Measurements from ENCODE around the gene EYA2. TPM values are rescaled to one million over a fixed set of nuclear protein-coding genes. Genes with fewer than 3 reads are reported as not detected.

Gene EYA2
- total and polyA plus RNA-seq, 2 of the 4 experiments (the other 2 are of a cell fraction) = 2.3 to 5.4 TPM

GRCh38 chr20:47137231-47137870, 242.7 kb downstream of the EYA2 start:
- peak overlapping the region; percentile 88; the same call in 2 of the 3 replicates for H2BK15ac ChIP-seq (ENCODE audit: low read depth, low read length)
- no TSS peak for BruUV-seq (replicated peaks)
- H2BK5ac ChIP-seq (ENCODE audit: low read depth, low read length, poor library complexity, severe bottlenecking) = peak overlapping the region; percentile 38
- peak overlapping the region; percentile 76 for H4K91ac ChIP-seq (ENCODE audit: insufficient read depth, low read depth, low read length)
- H4K20me1 ChIP-seq (ENCODE audit: insufficient read depth, low read length) = no peaks in the 10 kb centered on the region
- peak overlapping the region; percentile 55 for H2BK20ac ChIP-seq (ENCODE audit: low read depth, low read length)
- ATAC-seq (ENCODE audit: low read depth) (peak; percentile 74), DNase-seq (peak; percentile 40)
- peaks cover 0 to 3% of the 10 kb centered on the region in 2 experiments; a peak in 1 of 4 replicates for H3K79me1 ChIP-seq (ENCODE audit: low read depth in 1 of 2, low read length in 2 of 2)
- H2AK5ac ChIP-seq (ENCODE audit: low read depth, low read length) = peak overlapping the region; percentile 10; the same call in 1 of the 2 replicates
- H2BK120ac ChIP-seq (ENCODE audit: low read depth, low read length) = peak overlapping the region; percentile 87
- peak overlapping the region; percentile 84 for H3K14ac ChIP-seq (replicated peaks; ENCODE audit: low read depth, low read length)
- H3K9me3 ChIP-seq (ENCODE audit: control insufficient read depth, insufficient read depth, low read length) = peaks cover 5% of the 10 kb centered on the region
- no peak overlapping the region for H3K4me3 ChIP-seq (ENCODE audit: insufficient read depth, low read depth, low read length)
- peak overlapping the region; percentile 67 for H3K18ac ChIP-seq (ENCODE audit: low read depth, low read length)
- H3K56ac ChIP-seq (ENCODE audit: extremely low read depth, insufficient read depth, low read length) = peak overlapping the region; percentile 1; the same call in 1 of the 2 replicates
- peak overlapping the region; percentile 1; the same call in 1 of the 2 replicates for H3K9ac ChIP-seq (ENCODE audit: low read depth, low read length)
- peak overlapping the region; percentile 29 for H3K23ac ChIP-seq (ENCODE audit: low read depth, low read length)
- 20% methylated on average over 1 of the region's 4 CpGs; no CpG with 5 or more reads in 1 of the 2 experiments for WGBS, 2 experiments (ENCODE audit: extremely low coverage in 2 of 2, insufficient read length in 1 of 2)
- H3K27me3 ChIP-seq (ENCODE audit: control insufficient read depth, insufficient read depth, low read length) = no peaks in the 10 kb centered on the region
- H4K5ac ChIP-seq (ENCODE audit: low read depth, low read length) = peak overlapping the region; percentile 95
- H3K9me1 ChIP-seq (ENCODE audit: insufficient read depth, low read length) = peaks cover 23% of the 10 kb centered on the region
- H2AFZ ChIP-seq (replicated peaks; ENCODE audit: low read length, poor library complexity) = peak overlapping the region; percentile 68
- intact Hi-C loops (cut with micrococcal nuclease) (no loop called here), in situ Hi-C loops (cut with MboI; ENCODE audit: low sequenced_read_pairs) (no loop called here), dilution Hi-C loops (cut with HindIII; ENCODE audit: low sequenced_read_pairs, unreplicated experiment) (no loop called here)
- POLR2A ChIA-PET (ENCODE audit: unreplicated experiment) = no interaction called here
- H3K4me2 ChIP-seq (ENCODE audit: low read depth, low read length) = 0 out of 2 replicates have a peak overlapping the region, but pooled peaks have one; percentile 12
- H3K27ac ChIP-seq (ENCODE audit: insufficient read depth, low read length) = peak overlapping the region; percentile 44
- TF ChIP-seq CHD1 (IDR thresholded peaks at IDR 0.05; ENCODE audit: low read depth, low read length) = no peak
- TF ChIP-seq RCOR1 (IDR thresholded peaks at IDR 0.05; ENCODE audit: insufficient replicate concordance, low read length) = no peak
- no peak for TF ChIP-seq SMC3 (IDR thresholded peaks at IDR 0.05; ENCODE audit: low read depth, low read length)
- H3K4me1 ChIP-seq (ENCODE audit: control insufficient read depth, insufficient read depth, low read length) = peaks cover 17% of the 10 kb centered on the region
- peak overlapping the region; percentile 85 for H3K4ac ChIP-seq (ENCODE audit: low read depth, low read length)
- peak overlapping the region; percentile 13 for H2AK9ac ChIP-seq (replicated peaks; ENCODE audit: low read depth, low read length, poor library complexity)
- H4K8ac ChIP-seq (ENCODE audit: low read depth in 2 of 2, low read length in 2 of 2) = peak overlapping the region in 1 of 2 experiments; percentile 38; a peak in 2 of 4 replicates
- H3K36me3 ChIP-seq (ENCODE audit: control insufficient read depth, insufficient read depth, low read length) = no peaks in the 10 kb centered on the region
- CTCF ChIA-PET = no interaction called here

All from IMR-90 (cell line).